Effector CD8-positive, alpha-beta T cell (primary cell): ENCODE data around the gene NPIPA1.
"Not testable (repeated sequence)": the region's sequence is repeated elsewhere in the genome, so short reads cannot be mapped to it uniquely, and the experiment has no call there.

Source experiments
- DNase-seq: peaks from one replicate; lab custom pipeline; 2025; lab: John Stamatoyannopoulos, UW

The NPIPA1 gene

DNA sequence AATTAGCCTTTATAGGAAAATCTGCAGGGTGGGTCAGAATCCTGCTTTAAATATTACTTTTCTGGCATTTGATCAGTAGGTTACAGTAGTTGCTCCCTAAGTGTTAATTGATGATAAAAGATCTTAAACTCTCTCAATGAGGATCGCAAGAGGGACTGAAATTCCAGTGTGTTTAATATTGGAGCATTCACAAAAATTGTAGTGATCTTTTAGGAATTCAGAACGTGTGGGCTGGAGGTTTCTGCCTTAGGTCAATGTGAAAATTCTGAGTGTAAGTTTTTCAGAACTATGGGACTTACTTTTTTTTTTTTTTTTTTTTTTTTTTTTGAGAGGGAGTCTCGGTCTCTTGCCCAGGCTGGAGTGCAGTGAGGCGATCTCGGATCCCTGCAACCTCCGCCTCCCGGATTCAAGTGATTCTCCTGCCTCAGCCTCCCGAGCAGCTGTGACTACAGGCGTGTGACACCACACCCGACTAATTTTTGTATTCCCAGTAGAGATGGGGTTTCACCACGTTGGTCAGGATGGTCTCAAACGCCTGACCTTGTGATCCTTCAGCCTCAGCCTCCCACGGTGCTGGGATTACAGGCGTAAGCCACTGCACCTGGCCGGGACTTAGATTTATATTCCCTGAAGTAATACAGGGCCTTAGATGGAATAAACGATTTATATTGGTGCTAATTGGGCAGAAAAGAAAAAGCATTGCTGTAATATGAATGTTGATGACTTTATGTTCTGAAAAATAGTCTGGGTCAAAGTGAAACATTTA, 39.9 kb downstream of the NPIPA1 start:
- not testable (repeated sequence) for DNase-seq

DNA sequence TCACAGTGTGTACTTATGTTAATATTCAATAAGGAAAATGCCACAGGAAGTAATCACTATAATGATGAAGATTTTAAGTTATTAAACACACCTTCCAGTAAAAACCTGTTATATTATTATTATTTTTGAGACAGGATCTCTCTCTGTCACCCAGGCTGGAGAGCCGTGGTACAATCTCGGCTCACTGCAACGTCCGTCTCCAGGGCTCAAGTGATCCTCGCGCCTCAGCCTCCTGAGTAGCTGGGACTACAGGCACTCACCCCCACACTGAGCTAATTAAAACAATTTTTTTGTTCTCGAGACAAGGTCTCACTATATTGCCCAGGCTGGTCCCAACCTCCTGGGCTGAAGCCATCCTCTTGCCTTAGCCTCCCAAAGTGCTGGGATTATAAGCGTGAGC, 41.0 kb downstream of the NPIPA1 start:
- not testable (repeated sequence) for DNase-seq

DNA sequence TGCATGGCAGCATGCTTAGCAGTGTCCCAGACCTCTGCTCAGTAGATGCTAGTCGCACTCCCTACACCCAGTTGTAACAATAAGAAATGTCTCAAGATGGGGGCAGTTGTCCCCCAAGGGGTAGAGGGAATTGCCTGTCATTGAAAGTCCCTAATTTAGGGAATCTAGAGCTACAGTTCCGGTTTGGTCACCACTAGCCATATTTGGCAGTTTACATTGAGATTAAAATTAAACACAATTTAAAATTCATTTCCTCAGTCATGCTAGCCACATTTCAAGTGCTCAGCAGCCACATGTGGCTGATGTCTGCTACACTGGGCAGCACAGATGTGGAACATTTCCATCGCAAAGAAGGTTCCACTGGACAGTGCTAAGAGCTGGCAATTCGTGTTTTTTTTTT, 41.7 kb downstream of the NPIPA1 start:
- DNase-seq, result not testable (repeated sequence)

DNA sequence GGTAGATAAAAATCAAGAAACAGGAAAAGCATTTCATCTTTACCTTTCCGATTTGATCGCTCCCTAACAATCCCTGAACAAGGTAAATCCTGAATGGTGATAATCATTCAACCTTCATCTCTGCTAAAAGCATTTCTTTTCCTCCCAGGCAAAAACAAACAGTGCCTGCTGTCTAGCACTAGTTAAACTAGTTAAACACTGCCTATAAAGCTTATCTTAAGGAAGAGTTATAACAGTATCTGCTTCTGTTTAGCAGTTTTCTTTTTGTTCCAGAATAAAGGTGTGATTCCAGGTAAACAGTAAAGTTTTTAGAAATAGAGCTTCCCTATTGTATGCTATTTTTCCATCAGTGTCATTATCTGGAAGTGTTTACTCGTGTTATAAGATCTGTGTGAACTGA, 44.0 kb downstream of the NPIPA1 start:
- not testable (repeated sequence) for DNase-seq

DNA sequence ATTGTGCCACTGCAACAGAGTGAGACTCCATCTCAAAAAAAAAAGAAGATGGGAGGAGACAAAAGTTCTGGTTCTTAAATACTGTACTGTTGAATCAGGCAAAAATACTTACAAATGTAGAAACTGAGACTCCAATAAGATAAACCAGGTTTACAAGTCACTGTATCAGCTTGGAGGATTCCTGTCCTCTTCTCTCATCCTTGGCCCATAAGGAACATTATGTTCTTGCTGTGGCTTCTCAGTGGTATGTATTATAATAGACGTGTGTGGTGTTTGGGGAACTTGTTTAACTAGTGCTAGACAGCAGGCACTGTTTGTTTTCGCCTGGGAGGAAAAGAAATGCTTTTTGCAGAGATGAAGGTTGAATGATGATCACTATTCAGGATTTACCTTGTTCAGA, 45.3 kb downstream of the NPIPA1 start:
- not testable (repeated sequence) for DNase-seq

- not testable (repeated sequence) for DNase-seq
These were observed 50.8 kb downstream of the NPIPA1 start for GRCh38 chr16:14988092-14988491.

DNA sequence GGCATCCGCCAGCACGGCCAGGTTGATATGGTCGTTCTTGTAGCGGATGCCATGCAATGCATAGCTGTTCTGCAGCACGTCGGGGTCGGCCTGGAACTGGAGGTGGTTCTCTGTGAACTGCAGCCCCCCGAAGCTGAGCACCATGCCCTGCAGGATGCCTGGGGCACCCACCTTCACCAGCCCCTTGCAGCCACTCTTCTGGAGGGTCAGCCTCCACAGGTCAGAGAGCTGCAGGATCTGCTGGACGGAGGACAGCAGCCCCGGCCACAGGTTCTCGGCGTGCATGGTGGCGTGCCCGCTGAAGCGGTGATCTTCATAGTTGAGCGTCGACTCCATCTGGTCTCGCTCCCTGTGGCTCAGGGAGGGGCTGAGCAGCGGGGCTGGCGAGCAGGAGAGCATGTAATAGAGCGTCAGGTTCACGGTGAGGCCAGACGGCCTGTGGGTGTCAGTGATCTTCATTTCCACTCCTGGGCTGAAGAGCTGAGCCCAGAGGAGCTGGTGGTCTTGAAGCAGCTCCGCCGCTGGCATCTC, 51.5 kb downstream of the NPIPA1 start:
- not testable (repeated sequence) for DNase-seq

DNA sequence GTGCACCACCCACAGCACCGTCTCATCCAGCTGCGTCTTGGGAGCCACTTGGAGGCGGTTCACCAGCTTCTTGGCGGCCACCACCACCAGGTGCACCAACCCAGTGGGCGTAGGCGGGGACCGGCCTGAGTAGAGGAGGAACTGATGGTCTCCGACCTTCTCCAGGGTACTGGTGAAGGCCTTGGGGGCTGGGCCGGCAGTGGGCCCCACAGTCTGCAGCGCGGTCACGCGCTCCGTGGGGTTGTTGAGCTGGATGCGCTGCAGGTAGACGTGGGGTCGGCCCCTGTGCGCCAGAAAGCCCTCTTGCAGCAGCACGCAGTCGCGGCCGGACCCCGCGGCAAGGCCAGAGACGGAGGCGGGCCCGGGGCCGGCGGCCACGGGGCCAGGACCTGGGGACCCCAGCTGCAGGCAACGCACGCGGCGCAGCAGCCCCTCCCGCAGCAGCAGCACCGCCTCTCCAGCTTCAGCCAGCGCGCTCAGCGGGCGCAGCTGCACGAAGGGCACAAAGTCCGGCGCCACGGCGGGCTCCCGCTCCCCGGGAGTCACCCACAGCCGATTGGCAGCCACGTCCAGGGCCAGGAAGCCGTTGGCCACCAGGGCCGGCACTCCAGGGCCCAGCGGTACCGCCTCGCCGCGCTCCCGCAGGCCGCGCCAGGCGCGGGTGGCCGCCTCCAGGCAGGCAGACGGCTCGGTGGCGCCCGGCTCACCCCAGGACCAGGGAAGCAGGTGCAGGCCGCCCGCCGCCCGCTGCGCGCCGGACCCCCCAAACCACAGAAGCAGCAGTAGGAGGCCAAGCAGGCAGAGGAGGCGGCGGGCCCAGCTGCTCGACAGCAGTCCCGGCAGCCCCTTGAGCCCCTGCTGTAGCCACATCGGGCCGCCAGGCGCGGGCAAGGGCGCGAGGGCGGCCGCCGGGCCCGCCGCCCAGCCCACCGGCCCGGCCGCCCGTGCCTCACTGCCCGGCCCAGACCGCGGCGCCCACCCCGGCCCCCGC, 52.3 kb downstream of the NPIPA1 start:
- not testable (repeated sequence) for DNase-seq

- not testable (repeated sequence) for DNase-seq
These were observed 56.3 kb downstream of the NPIPA1 start for GRCh38 chr16:14993277-14994151.

DNA sequence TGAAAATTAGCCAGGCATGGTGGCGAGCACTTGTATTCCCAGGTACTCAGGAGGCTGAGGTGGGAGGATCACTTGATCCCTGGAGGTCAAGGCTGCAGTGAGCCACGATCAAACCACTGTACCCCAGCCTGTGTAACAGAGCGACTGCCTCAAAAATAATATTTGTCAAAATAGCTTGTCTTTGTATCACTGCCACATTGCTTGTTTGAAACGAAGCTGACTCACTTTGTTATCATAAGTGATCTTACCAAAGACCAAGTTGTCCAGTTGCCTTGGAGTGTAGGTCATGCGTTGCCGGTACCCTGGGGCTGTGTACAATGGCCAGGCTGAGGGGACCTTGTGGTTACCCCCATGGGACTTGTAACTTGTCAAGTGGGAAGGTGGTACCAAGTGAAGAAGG, 59.5 kb downstream of the NPIPA1 start:
- not testable (repeated sequence) for DNase-seq

DNA sequence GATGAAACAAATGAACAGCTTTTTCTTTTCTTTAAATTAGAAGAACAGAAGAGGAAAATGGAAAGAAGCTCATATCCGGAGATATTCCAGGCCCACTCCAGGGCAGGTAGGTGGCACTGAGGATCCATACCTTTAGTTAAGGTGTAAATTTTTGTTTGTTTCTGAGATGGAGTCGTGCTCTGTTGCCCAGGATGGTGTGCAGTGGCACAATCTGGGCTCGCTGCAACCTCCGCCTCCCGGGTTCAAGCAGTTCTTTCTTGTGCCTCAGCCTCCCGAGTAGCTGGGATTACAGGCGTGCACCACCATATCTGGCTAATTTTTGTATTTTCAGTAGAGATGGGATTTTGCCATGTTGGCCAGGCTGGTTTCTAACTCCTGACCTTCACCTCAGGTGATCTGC, 61.1 kb downstream of the NPIPA1 start:
- not testable (repeated sequence) for DNase-seq

- DNase-seq, result not testable (repeated sequence)
These were observed 62.6 kb downstream of the NPIPA1 start for GRCh38 chr16:14999845-15000244.
